ENCODE results near the gene ZNF133.

ZNF133 gene

Small RNA genes lying within 50 kb of the gene (small RNA-seq; reads per million reads assigned to genes)
- gene RN7SL14P, result 0.49 reads per million
- gene RNU2-56P, result 2.6 reads per million, percentile 73 among the genes with 10 or more reads in this experiment
